ENCODE measurements around the gene NCS1. TPM values are rescaled to one million over a fixed set of nuclear protein-coding genes. Genes with fewer than 3 reads are reported as not detected.

The NCS1 gene
- total and polyA plus RNA-seq, 9 of the 15 experiments (the other 6 are each of a cell fraction or from before 2014, with no cell fraction given) = 0.28 to 27.0 (median 9.6) TPM

- H2AFZ ChIP-seq (ENCODE audit: low read depth, low read length) = no peak overlapping the region
- ATAC-seq (no peak), FAIRE-seq (no peak), DNase-seq (ENCODE audit: extremely low read depth in 1 of 4, low spot score in 3 of 4) (no peak)
- peaks cover 7% of the 10 kb centered on the region for H3K9me1 ChIP-seq (ENCODE audit: control insufficient read depth, insufficient read depth, low read length)
- H3K9ac ChIP-seq (ENCODE audit: insufficient read depth in 1 of 2, low read depth in 2 of 2, low read length in 2 of 2) = peak overlapping the region in 1 of 2 experiments; percentile 45; a peak in 1 of 4 replicates
- POLR2A ChIA-PET = no interaction called here
- H3K4me1 ChIP-seq (replicated peaks in 1 of 2; ENCODE audit: control insufficient read depth in 2 of 2, insufficient read depth in 2 of 2, low read length in 2 of 2) = peaks cover 14 to 71% of the 10 kb centered on the region in 2 experiments
- peaks cover 4% of the 10 kb centered on the region; the same call in 2 of the 3 replicates for H3K79me2 ChIP-seq (ENCODE audit: control insufficient read depth, insufficient read depth, low read length)
- H4K20me1 ChIP-seq (replicated peaks; ENCODE audit: control insufficient read depth, insufficient read depth, low read length) = peaks cover 32% of the 10 kb centered on the region
- no peaks in the 10 kb centered on the region for H3K27me3 ChIP-seq (ENCODE audit: control insufficient read depth in 2 of 2, insufficient read depth in 2 of 2, low read length in 2 of 2)
- no peak overlapping the region for H3K4me3 ChIP-seq
- H3K9me3 ChIP-seq (replicated peaks; ENCODE audit: control insufficient read depth, insufficient read depth, low read depth, low read length) = no peaks in the 10 kb centered on the region
- intact Hi-C loops (cut with micrococcal nuclease) (no loop called here), in situ Hi-C loops (cut with MboI) (no loop called here)
- TF ChIP-seq ARID4B (CRISPR knock-in tag; IDR thresholded peaks at IDR 0.05) = no peak
- TF ChIP-seq CREM (IDR thresholded peaks at IDR 0.05; ENCODE audit: low read depth) = no peak
- TF ChIP-seq TGIF2 (CRISPR knock-in tag; IDR thresholded peaks at IDR 0.05) = no peak
- CTCF ChIA-PET (ENCODE audit: low intra/inter-chr PET ratio) = no interaction called here
- no TSS peak for BruUV-seq (replicated peaks)
- H3K4me2 ChIP-seq (ENCODE audit: insufficient read depth, low read length) = no peak overlapping the region
- no peaks in the 10 kb centered on the region for H3K36me3 ChIP-seq (ENCODE audit: control insufficient read depth, insufficient read depth, low read length)
- no peak overlapping the region for H3K27ac ChIP-seq (ENCODE audit: extremely low read depth, low read depth, low read length)
- 31% methylated on average over 3 of the region's 8 CpGs for WGBS (ENCODE audit: insufficient coverage, low coverage, missing lambda C conversion rate)
Measured at GRCh38 chr9:130194378-130194932, 22.3 kb downstream of the NCS1 start.

Data from K562 (cell line).